PC-3 (cell line): ENCODE measurements around the gene MED13L. TPM values are rescaled to one million over a fixed set of nuclear protein-coding genes. Genes with fewer than 3 reads are reported as not detected.

Experiments used
- ATAC-seq: fragments of 200-7000 bp; cut with Tn5 transposase; 2 replicates; pipeline ENCODE4 v1.9.1; 2020; ENCODE audit warnings: mild to moderate bottlenecking, moderate library complexity
- BruUV-seq: library from RNA; stranded (reverse); fragments of 400-500 nt; replicated peaks from 2 replicates; lab custom pipeline; 2021; lab: Mats Ljungman, UMichigan
- CTCF ChIA-PET: fragments of 300-600 bp; sonication (Branson Sonifier 250); formaldehyde crosslinking; loops from one replicate; lab custom pipeline; 2022; ENCODE audit warnings: antibody characterized with exemption; lab: Charles Lee
- POLR2A ChIA-PET: fragments of 300-600 bp; sonication (Branson Sonifier 250); formaldehyde crosslinking; loops from one replicate; lab custom pipeline; 2022; ENCODE audit warnings: antibody characterized with exemption; ENCODE audit not compliant: unreplicated experiment; lab: Charles Lee
- DNase-seq: peaks from one replicate; pipeline ENCODE4 v3.0.0-alpha.2; 2015
- H2AFZ ChIP-seq: fragments of 300-600 bp; sonication (generic); 2 replicates; pipeline ENCODE4 v1.6.0; 2016; ENCODE audit warnings: antibody characterized with exemption, low read length
- H3F3A ChIP-seq: fragments of 300-600 bp; sonication (generic); one replicate; pipeline ENCODE4 v1.6.0; 2017; ENCODE audit warnings: antibody characterized with exemption, low read length, control low read depth, mild to moderate bottlenecking; ENCODE audit not compliant: unreplicated experiment
- H3K27ac ChIP-seq: fragments of 300-600 bp; sonication (generic); 2 replicates; pipeline ENCODE4 v1.5.1; 2016; ENCODE audit warnings: mild to moderate bottlenecking, low read length
- H3K27me3 ChIP-seq: fragments of 300-600 bp; sonication (generic); 2 replicates; pipeline ENCODE4 v1.6.1; 2016; ENCODE audit warnings: low read length, mixed read lengths
- H3K36me3 ChIP-seq: fragments of 300-600 bp; sonication (generic); 2 replicates; pipeline ENCODE4 v1.6.1; 2016; ENCODE audit warnings: low read depth, mixed run types, low read length, mixed read lengths
- H3K4me1 ChIP-seq: fragments of 300-600 bp; sonication (generic); 2 replicates; pipeline ENCODE4 v1.5.1; 2016; ENCODE audit warnings: low read length; ENCODE audit not compliant: insufficient read depth
- H3K4me2 ChIP-seq: fragments of 300-600 bp; sonication (generic); 2 replicates; pipeline ENCODE4 v1.6.0; 2016; ENCODE audit warnings: low read length
- H3K4me3 ChIP-seq: fragments of 300-600 bp; sonication (generic); 2 replicates; pipeline ENCODE4 v1.5.1; 2016; ENCODE audit warnings: mild to moderate bottlenecking, low read length, mixed read lengths
- H3K79me2 ChIP-seq: fragments of 300-600 bp; sonication (generic); 2 replicates; pipeline ENCODE4 v1.6.1; 2017; ENCODE audit warnings: low read length, mixed read lengths
- H3K9ac ChIP-seq: fragments of 300-600 bp; sonication (generic); 2 replicates; pipeline ENCODE4 v1.6.0; 2016; ENCODE audit warnings: mild to moderate bottlenecking, low read length
- H3K9me2 ChIP-seq: fragments of 300-600 bp; sonication (generic); replicated peaks from 2 replicates; pipeline ENCODE4 v1.6.1; 2016; ENCODE audit warnings: mixed run types, low read length, mixed read lengths
- H3K9me3 ChIP-seq: fragments of 300-600 bp; sonication (generic); 2 replicates; pipeline ENCODE4 v1.6.1; 2016; ENCODE audit warnings: low read length, mixed read lengths
- H4K20me1 ChIP-seq: fragments of 300-600 bp; sonication (generic); 2 replicates; pipeline ENCODE4 v1.6.1; 2016; ENCODE audit warnings: low read length, mixed read lengths
- CTCF ChIP-seq: fragments of 300-600 bp; sonication (generic); conservative IDR thresholded peaks from 2 replicates; pipeline ENCODE4 v1.5.1; 2017; ENCODE audit warnings: antibody characterized with exemption, low read depth, mild to moderate bottlenecking, low read length
- EZH2 ChIP-seq: fragments of 300-600 bp; sonication (generic); IDR thresholded peaks from one replicate; pipeline ENCODE4 v1.6.1; 2017; ENCODE audit warnings: antibody characterized with exemption, mild to moderate bottlenecking, low read length; ENCODE audit not compliant: unreplicated experiment
- EZH2phosphoT487 ChIP-seq: fragments of 300-600 bp; sonication (generic); IDR thresholded peaks from 2 replicates; pipeline ENCODE4 v1.6.1; 2018; ENCODE audit warnings: mild to moderate bottlenecking, antibody characterized with exemption, low read length, borderline replicate concordance
- intact Hi-C: fragments of 100-400 bp; cut with micrococcal nuclease; formaldehyde crosslinking; loops from 2 replicates; pipeline ENCODE4 v1.9.0; 2023
- total RNA-seq: library from RNA; depleted of rRNA; stranded (reverse); fragments of >200 nt; gene quantifications from 2 replicates; pipeline ENCODE4 v1.2.3, GENCODE V29; 2014

Gene MED13L
- total RNA-seq, 1 experiment from 2014 or later = 61.2 TPM

DNA sequence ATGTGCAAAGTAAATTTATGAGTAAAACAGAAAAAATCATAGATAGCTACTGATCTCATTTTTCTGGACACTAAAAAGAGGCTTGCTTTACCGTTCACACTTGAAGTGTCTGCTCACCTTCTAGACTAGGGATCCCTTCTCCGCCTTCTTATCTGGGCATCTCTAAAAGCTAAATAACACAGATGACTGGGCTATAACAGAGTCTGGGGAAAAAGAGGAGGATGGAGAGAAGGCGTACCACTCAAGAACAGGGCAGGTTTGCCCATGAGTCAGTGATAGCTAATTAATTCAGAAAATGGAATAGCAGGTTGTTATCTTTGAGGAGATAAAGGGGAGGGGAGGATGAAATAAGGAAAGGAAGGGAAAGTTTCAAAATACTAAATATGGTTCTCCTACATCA, 185.3 kb downstream of the MED13L start:
- Histone ChIP-seq H3K27me3 (no peaks in the 10 kb centered on the region), H3K36me3 (peaks cover 5% of the 10 kb centered on the region), H3K4me3 (no peak overlapping the region), H4K20me1 (peaks cover 25% of the 10 kb centered on the region), H3F3A (no peaks in the 10 kb centered on the region), H3K79me2 (peaks cover 52% of the 10 kb centered on the region), H3K4me2 (no peak overlapping the region), H3K9me3 (no peaks in the 10 kb centered on the region), H3K9me2 (no peaks in the 10 kb centered on the region), H2AFZ (no peak overlapping the region), H3K9ac (no peak overlapping the region), H3K27ac (no peak overlapping the region), H3K4me1 (no peaks in the 10 kb centered on the region)
- intact Hi-C loops = no loop called here
- no TSS peak for BruUV-seq
- no peak for DNase-seq
- POLR2A ChIA-PET = interaction anchor here (0.6 kb wide), 1 partner anchor 22 kb away, joined by 3 read pairs; no protein-coding TSS in a partner anchor
- ATAC-seq = no peak
- no peak for TF ChIP-seq EZH2
- no peak for TF ChIP-seq CTCF
- no peak for TF ChIP-seq EZH2phosphoT487
- CTCF ChIA-PET = interaction anchor here (0.5 kb wide), 1 partner anchor 31 kb away, joined by 5 read pairs; no protein-coding TSS in a partner anchor

DNA sequence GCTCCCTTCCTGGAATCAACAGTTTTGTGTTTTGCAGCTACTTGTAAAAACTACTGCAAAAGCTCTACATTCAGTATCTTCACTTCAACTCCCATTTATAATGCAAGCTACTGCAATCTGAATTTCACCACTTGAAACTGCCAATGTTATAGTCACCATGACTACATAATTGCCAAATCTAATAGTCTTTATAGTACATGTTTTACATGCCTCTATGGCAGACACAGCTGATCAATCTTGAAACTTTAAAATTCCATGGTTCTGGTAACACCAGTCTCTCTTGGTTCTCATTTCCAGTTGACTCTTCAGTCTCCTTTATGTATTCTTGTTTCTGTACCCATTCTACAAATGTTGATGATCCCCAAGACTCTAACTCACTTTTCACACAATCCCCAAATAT, 185.9 kb downstream of the MED13L start:
- Histone ChIP-seq H3K36me3 (peaks cover 5% of the 10 kb centered on the region), H3K9me3 (no peaks in the 10 kb centered on the region), H3K4me2 (no peak overlapping the region), H3K27me3 (no peaks in the 10 kb centered on the region), H2AFZ (no peak overlapping the region), H3F3A (no peaks in the 10 kb centered on the region), H3K9me2 (no peaks in the 10 kb centered on the region), H3K9ac (no peak overlapping the region), H3K27ac (no peak overlapping the region), H3K4me1 (no peaks in the 10 kb centered on the region), H3K79me2 (peaks cover 53% of the 10 kb centered on the region), H4K20me1 (peaks cover 20% of the 10 kb centered on the region; the same call in 1 of the 2 replicates), H3K4me3 (no peak overlapping the region)
- intact Hi-C loops = no loop called here
- ChIA-PET POLR2A (no interaction called here), CTCF (interaction anchor here (0.5 kb wide), 1 partner anchor 32 kb away, joined by 5 read pairs; no protein-coding TSS in a partner anchor)
- no peak for DNase-seq
- BruUV-seq = no TSS peak
- TF ChIP-seq EZH2 (no peak), CTCF (no peak), EZH2phosphoT487 (no peak)
- no peak for ATAC-seq

DNA sequence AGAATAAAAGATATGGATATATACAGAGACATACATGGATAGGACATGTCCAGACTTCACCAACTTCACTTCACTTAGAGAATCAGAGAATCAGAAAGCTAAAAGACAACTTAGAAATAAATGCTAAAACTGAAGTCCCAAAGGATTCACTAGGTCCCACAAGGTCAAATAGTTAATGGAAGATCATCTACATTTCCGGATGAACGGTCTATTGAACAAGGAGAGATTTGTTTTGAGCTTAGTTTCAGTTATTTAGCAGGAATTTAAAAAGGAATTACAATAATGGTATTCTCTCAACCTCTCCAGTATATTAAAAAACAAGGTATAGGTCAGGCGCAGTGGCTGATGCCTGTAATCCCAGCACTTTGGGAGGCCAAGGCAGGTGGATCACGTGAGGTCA, 187.0 kb downstream of the MED13L start:
- H3K27ac ChIP-seq = no peak overlapping the region
- DNase-seq (no peak), ATAC-seq (no peak)
- H3K4me2 ChIP-seq = no peak overlapping the region
- no peaks in the 10 kb centered on the region for H3K4me1 ChIP-seq
- H4K20me1 ChIP-seq = 0 out of 2 replicates have a peak, but pooled peaks cover 18% of the 10 kb centered on the region
- no peaks in the 10 kb centered on the region for H3F3A ChIP-seq
- ChIA-PET POLR2A (no interaction called here), CTCF (no interaction called here)
- intact Hi-C loops = no loop called here
- no peaks in the 10 kb centered on the region for H3K9me2 ChIP-seq
- H3K9ac ChIP-seq = no peak overlapping the region
- no peak overlapping the region for H2AFZ ChIP-seq
- peaks cover 61% of the 10 kb centered on the region for H3K79me2 ChIP-seq
- BruUV-seq = no TSS peak
- no peak overlapping the region for H3K4me3 ChIP-seq
- TF ChIP-seq EZH2phosphoT487 (no peak), EZH2 (no peak), CTCF (no peak)
- peaks cover 2% of the 10 kb centered on the region; the same call in 1 of the 2 replicates for H3K36me3 ChIP-seq
- H3K9me3 ChIP-seq = no peaks in the 10 kb centered on the region
- no peaks in the 10 kb centered on the region for H3K27me3 ChIP-seq
